PC-9 (cell line): ENCODE data around the gene ANKRD17. TPM values are rescaled to one million over a fixed set of nuclear protein-coding genes. Genes with fewer than 3 reads are reported as not detected.

ENCODE experiments used
- BruUV-seq: library from RNA; stranded (reverse); fragments of 400-500 nt; replicated peaks from 2 replicates; lab custom pipeline; 2021; lab: Mats Ljungman, UMichigan
- CTCF ChIA-PET: fragments of 300-600 bp; sonication (Branson Sonifier 250); formaldehyde crosslinking; loops from one replicate; lab custom pipeline; 2022; ENCODE audit warnings: antibody characterized with exemption; lab: Charles Lee
- POLR2A ChIA-PET: fragments of 300-600 bp; sonication (Branson Sonifier 250); formaldehyde crosslinking; loops from one replicate; lab custom pipeline; 2022; ENCODE audit warnings: antibody characterized with exemption; ENCODE audit not compliant: unreplicated experiment; lab: Charles Lee
- DNase-seq, 2 experiments: peaks; one replicate each; pipeline versions ENCODE4 v3.0.0 to v3.0.0-alpha.2; 2015 to 2022; ENCODE audit warnings: mixed read lengths in 1 of 2
- H2AFZ ChIP-seq: fragments of 200-600 bp; sonication (generic); 2 replicates; pipeline ENCODE4 v1.8.1; 2017; ENCODE audit warnings: antibody characterized with exemption
- H3F3A ChIP-seq: fragments of 200-600 bp; sonication (generic); 2 replicates; pipeline ENCODE4 v1.8.1; 2017; ENCODE audit warnings: antibody characterized with exemption, mild to moderate bottlenecking, low read depth; ENCODE audit not compliant: insufficient read depth
- H3K27ac ChIP-seq: fragments of 200-600 bp; sonication (generic); 2 replicates; pipeline ENCODE4 v1.6.1; 2016; ENCODE audit warnings: mixed run types
- H3K27me3 ChIP-seq: fragments of 200-600 bp; sonication (generic); 2 replicates; pipeline ENCODE4 v1.6.1; 2016; ENCODE audit warnings: low read depth, mixed run types; ENCODE audit not compliant: insufficient read depth
- H3K36me3 ChIP-seq: fragments of 200-600 bp; sonication (generic); 2 replicates; pipeline ENCODE4 v1.6.1; 2016; ENCODE audit warnings: low read depth, mixed run types
- H3K4me1 ChIP-seq: fragments of 200-600 bp; sonication (generic); replicated peaks from 2 replicates; pipeline ENCODE4 v1.6.1; 2016; ENCODE audit warnings: mixed run types; ENCODE audit not compliant: insufficient read depth
- H3K4me2 ChIP-seq: fragments of 200-600 bp; sonication (generic); 2 replicates; pipeline ENCODE4 v1.6.1; 2017; ENCODE audit warnings: mixed run types
- H3K4me3 ChIP-seq: fragments of 200-600 bp; sonication (generic); 2 replicates; pipeline ENCODE4 v1.6.1; 2016; ENCODE audit warnings: mixed run types
- H3K79me2 ChIP-seq: fragments of 200-600 bp; sonication (generic); 2 replicates; pipeline ENCODE4 v1.6.1; 2017; ENCODE audit warnings: low read depth, mixed run types
- H3K9me2 ChIP-seq: fragments of 200-600 bp; sonication (generic); 2 replicates; pipeline ENCODE4 v1.8.1; 2017; ENCODE audit warnings: mild to moderate bottlenecking; ENCODE audit not compliant: insufficient read depth
- H3K9me3 ChIP-seq: fragments of 200-600 bp; sonication (generic); 2 replicates; pipeline ENCODE4 v1.8.1; 2016; ENCODE audit warnings: low read depth; ENCODE audit not compliant: insufficient read depth
- H4K20me1 ChIP-seq: fragments of 200-600 bp; sonication (generic); 2 replicates; pipeline ENCODE4 v1.8.1; 2017; ENCODE audit not compliant: insufficient read depth
- CTCF ChIP-seq: fragments of 200-600 bp; sonication (generic); conservative IDR thresholded peaks from 2 replicates; pipeline ENCODE4 v1.6.1; 2017; ENCODE audit warnings: mixed run types, antibody characterized with exemption, mild to moderate bottlenecking, moderate library complexity
- EZH2 ChIP-seq: fragments of 200-600 bp; sonication (generic); IDR thresholded peaks from 2 replicates; pipeline ENCODE4 v1.8.0; 2017; ENCODE audit warnings: antibody characterized with exemption, low read depth
- intact Hi-C: fragments of 100-400 bp; cut with micrococcal nuclease; formaldehyde crosslinking; loops from one replicate; pipeline ENCODE4 v1.10.0; 2022; ENCODE audit not compliant: unreplicated experiment
- total RNA-seq: library from RNA; stranded (reverse); gene quantifications from 2 replicates; pipeline ENCODE4 v1.2.3, GENCODE V29; 2021

ANKRD17 gene
- total RNA-seq, 1 experiment from 2014 or later = 37.9 TPM

GRCh38 chr4:73064536-73064935, 194.1 kb downstream of the ANKRD17 start:
- no peaks in the 10 kb centered on the region for H3K9me2 ChIP-seq
- H3K4me2 ChIP-seq = no peak overlapping the region
- CTCF ChIA-PET = no interaction called here
- no peaks in the 10 kb centered on the region for H3K27me3 ChIP-seq
- H3K9me3 ChIP-seq = no peaks in the 10 kb centered on the region
- H4K20me1 ChIP-seq = no peaks in the 10 kb centered on the region
- POLR2A ChIA-PET = no interaction called here
- H3K4me3 ChIP-seq = no peak overlapping the region
- TF ChIP-seq EZH2 (no peak), CTCF (no peak)
- no peaks in the 10 kb centered on the region for H3K4me1 ChIP-seq
- no TSS peak for BruUV-seq
- no peaks in the 10 kb centered on the region for H3K36me3 ChIP-seq
- DNase-seq = no peak
- no peak overlapping the region for H3K27ac ChIP-seq
- intact Hi-C loops = no loop called here
- H3K79me2 ChIP-seq = peaks cover 11% of the 10 kb centered on the region
- peaks cover 8% of the 10 kb centered on the region for H3F3A ChIP-seq
- no peak overlapping the region for H2AFZ ChIP-seq

GRCh38 chr4:73055241-73055897, 203.2 kb downstream of the ANKRD17 start:
- no peak for TF ChIP-seq CTCF
- TF ChIP-seq EZH2 = no peak

GRCh38 chr4:73053974-73054480, 204.6 kb downstream of the ANKRD17 start:
- H2AFZ ChIP-seq = no peak overlapping the region
- H3K4me3 ChIP-seq = no peak overlapping the region
- DNase-seq = no peak
- no peaks in the 10 kb centered on the region for H4K20me1 ChIP-seq
- intact Hi-C loops = no loop called here
- no peaks in the 10 kb centered on the region for H3K79me2 ChIP-seq
- CTCF ChIA-PET = no interaction called here
- no peak overlapping the region for H3K4me2 ChIP-seq
- no peak for TF ChIP-seq CTCF
- no peak for TF ChIP-seq EZH2
- BruUV-seq = no TSS peak
- H3K9me2 ChIP-seq = no peaks in the 10 kb centered on the region
- no peaks in the 10 kb centered on the region for H3K4me1 ChIP-seq
- H3K36me3 ChIP-seq = no peaks in the 10 kb centered on the region; the same call in 1 of the 2 replicates
- H3F3A ChIP-seq = no peaks in the 10 kb centered on the region; the same call in 1 of the 2 replicates
- no peaks in the 10 kb centered on the region for H3K27me3 ChIP-seq
- POLR2A ChIA-PET = no interaction called here
- no peak overlapping the region for H3K27ac ChIP-seq
- no peaks in the 10 kb centered on the region for H3K9me3 ChIP-seq

More at GRCh38 chr4:73055241-73055897, 203.2 kb downstream of the ANKRD17 start:
- no TSS peak for BruUV-seq
- no peak overlapping the region for H3K27ac ChIP-seq
- intact Hi-C loops = no loop called here
- H3K36me3 ChIP-seq = no peaks in the 10 kb centered on the region; the same call in 1 of the 2 replicates
- no peaks in the 10 kb centered on the region for H3K27me3 ChIP-seq
- ChIA-PET POLR2A (no interaction called here), CTCF (no interaction called here)
- no peak overlapping the region for H3K4me2 ChIP-seq
- H2AFZ ChIP-seq = no peak overlapping the region
- H3K4me3 ChIP-seq = no peak overlapping the region
- no peak for DNase-seq
- no peaks in the 10 kb centered on the region for H4K20me1 ChIP-seq
- H3K9me2 ChIP-seq = no peaks in the 10 kb centered on the region
- no peaks in the 10 kb centered on the region for H3K4me1 ChIP-seq
- H3K79me2 ChIP-seq = no peaks in the 10 kb centered on the region
- no peaks in the 10 kb centered on the region; the same call in 1 of the 2 replicates for H3F3A ChIP-seq
- no peaks in the 10 kb centered on the region for H3K9me3 ChIP-seq
